Stimulated activated CD4-positive, alpha-beta T cell treated with anti-CD3 and anti-CD28 coated beads, Interleukin-1b, Interleukin-23, amount 100 ng/mL, for 4 hours (primary cell): ENCODE data around the gene ASB6.

Experiments used
- DNase-seq, 2 donors: peaks; one replicate each; pipeline ENCODE4 v3.0.0-alpha.2; 2020; ENCODE audit warnings: low read depth in 2 of 2

Gene ASB6

DNA sequence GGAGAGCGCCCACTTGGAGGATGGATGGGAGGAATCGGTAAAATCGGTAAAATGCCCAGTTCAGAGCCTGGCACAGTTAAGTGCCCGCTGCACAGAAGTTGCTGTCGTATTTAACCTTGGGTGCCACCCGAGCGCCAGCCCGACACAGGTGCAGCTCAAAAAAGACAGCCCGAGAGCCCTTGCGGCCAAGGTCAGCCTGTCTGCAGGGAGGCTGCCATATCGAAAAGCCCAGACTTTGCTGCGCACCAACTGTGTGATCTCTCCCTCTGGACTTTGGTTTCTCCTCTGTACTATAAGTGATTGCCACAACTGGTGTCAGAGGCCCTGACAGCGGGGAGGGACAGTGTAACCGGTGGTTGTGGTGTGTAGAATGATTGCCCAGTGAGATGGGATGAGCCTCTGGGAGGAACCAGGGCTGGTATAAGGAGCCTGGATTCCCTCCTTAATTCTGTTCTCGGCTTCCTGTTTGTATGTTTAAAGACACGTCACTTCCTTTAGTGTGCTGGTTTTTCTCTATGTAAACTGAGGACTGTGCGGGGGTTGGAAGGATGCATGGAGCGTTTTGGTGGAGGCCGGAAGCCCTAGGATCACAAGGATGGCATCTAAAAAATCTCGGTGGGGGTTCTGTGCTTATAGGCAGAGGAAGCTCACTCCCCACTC lies 15.2 kb downstream of the ASB6 start:
- DNase-seq: no peak

DNA sequence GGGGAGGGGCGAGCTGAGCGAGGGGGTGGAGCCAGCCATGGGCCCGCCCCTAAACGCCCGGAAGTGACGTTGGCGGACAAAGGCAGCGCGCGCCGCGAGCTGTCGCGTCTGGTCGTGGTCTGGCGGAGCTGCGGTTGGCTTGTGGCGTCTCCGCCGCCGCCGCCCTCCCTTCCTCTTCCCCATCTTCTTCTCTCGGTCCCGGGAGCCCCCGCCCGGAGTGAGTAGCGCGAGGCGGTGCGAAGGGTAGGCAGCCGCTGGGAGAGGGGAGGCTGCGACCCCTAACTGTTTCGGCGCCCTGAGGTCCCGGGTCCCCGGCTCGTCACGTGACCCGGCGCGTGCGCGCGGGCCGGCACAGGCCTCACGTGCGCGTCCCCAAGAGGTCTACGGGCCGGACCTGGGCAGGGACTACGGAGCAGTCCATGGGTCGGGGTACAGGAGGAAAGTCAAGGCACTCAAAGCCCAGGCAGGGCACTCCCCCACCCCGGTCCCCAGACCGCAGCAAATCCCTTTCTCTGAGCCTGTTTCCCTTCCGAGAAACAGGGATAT lies 15.8 kb downstream of the ASB6 start, which contains the start of gene NTMT1:
Gene NTMT1, plus strand, starts transcription at position 85 of the 546 bp plus-strand sequence. CDS start 6,541 bp downstream, outside the sequence.
- peak; percentile 90 for DNase-seq

DNA sequence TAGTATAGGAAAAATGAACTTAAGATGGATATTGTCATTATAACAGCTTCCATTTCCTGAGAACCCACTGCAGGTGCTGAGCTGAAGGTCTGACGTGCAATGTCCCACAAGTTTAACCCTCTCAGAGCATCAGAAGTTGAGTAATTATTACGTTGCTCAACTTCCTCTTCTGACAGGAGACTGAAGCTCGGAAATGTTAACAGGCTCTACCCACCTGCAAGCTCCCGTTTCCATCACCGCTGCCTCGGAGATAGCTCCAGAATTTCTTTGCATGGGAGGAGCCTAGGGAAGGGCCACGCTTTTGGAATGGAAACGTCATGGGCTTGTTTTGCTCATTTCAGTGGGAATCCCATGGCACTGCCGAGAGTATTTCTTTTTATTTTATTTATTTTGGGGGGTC lies 17.0 kb downstream of the ASB6 start:
- DNase-seq: no peak

DNA sequence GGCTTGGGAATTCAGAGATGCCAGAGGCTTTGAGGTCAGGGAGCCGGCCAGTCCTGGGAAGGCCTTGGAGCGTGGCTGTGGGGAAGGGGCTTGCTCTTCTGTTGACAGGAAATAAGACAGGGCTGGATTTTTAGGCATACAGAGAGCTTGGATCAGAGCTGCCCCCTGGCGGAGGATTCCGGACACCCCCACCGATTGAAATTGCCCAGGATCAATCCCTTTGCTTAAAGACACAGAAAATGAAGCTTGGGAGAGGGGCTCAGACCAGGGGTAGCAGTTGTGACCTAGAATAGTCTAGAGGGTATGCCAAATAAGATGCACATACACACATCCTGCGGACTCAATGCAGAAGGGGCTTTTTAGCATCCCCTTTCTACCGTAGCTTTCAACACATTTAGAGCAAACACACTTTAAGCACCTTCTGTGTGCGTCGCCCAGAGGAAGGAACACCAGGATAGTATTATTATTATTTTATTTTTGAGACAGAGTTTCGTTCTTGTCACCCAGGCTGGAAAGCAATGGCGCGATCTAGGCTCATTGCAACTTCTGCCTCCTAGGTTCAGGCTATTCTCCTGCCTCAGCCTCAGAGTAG lies 17.7 kb downstream of the ASB6 start:
- peak; percentile 63 to 70 for DNase-seq

DNA sequence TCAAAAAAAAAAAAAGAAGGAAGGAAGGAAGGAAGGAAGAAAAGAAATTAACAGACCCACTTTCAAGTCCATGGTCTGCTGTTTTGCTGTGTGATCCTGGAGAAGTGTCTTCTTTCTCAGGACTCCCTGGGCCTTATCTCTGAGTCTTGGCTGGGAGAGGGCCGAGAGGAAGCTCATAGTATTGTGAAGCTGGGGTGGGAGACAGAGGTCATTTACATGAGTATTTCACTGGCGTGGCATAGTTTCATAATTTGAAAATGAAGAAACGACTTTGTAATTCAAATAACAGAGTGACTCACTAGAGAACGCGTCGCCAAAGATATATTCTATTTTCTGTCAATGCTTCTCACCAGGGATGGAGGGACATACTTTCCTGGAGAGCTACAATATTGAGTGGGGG lies 18.6 kb downstream of the ASB6 start:
- no peak for DNase-seq

DNA sequence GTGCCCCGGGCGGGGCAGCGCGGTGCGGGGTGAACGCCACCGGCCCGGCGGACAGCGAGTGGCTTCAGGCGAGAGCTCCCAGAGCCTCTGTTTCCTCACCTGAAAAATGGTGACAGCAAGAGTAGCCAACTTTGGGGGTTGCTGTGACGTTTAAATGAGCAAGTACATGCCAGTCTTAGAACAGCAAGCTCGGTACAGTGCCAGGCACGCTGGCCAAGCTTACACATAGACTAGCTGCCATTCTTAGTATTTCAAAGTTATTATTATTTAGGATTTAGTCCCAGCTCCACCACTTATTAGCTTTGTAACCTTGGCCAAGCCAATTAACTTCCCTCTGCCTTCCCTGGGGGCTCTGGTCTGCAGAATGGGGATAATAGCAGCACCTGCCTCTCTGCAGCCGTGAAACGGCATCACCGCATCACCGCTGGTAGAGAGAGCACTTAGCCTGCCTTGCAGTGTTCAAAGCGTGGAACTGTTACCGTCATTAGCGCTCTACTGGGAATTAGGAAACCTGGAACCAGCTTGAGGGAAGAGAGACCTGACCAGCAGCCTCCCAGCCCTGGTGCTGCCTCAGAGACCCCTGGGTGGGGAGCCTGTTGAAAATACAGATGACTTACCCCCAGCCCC lies 21.2 kb downstream of the ASB6 start, which contains the start of gene C9orf50:
Gene C9orf50, minus strand, starts transcription at position 433 of the 627 bp plus-strand sequence. CDS start 527 bp downstream, outside the sequence.
- DNase-seq: no peak

DNA sequence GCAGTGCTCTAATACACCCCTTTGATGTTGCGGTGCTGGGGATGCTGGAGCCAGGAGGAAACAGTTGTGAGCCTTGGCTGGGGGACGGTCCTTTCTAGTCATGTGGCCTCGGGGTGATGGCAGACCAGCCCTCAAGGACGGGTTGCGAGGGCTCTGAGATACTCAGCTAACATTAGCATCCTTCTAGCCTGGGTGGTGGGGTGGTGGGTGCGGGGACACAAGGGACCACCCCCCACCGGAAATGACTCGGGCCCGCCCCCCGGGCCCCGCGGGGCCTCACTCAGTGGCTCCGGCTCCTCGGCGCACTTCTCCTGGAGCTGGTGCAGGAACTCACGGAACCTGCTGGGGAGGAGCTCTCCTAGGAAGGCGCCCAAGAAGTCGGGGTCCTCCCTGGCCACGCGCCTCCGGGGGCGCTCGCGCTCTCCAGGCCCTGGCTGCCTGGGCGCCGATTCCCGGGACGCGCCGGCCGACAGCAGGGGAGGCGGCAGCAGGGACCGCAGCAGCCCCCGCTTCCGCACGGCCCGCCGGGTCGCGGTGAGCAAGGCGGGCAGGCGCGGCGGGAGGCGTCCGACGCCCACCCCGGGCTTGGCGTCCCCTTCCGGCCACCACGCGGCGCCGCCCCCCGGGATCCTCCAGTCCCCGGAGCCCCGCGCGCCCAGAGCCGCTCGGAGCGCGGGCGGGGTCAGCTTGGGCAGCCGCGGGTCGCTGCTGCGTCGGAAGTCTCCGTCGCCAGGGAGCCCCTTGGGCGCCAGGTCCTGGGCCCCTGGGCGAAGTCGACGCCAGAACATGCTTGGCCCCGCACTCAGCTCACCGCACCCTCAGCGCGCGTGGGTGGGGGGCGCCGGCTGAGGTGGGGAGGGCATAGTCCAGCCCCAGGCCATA lies 21.9 kb downstream of the ASB6 start:
- no peak for DNase-seq

DNA sequence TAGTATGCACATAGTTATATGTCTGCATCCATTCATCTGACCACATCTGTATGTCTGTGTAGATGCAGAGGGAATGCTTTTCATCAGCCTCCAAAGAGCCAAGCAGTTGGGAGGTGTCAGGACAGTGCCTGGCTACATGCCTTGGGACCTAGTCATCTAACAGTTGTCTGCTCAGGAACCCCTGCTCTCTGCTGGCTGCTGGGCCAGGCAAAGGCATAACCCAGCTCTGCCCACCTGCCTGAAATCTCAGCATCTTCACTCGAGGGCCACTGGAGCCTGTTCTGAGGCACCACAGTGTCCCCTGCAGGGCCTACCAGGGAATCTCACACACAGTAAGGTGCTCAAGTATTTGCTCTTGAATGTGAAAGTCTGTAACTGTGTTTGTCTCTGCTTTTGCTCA lies 24.8 kb downstream of the ASB6 start:
- DNase-seq: no peak

DNA sequence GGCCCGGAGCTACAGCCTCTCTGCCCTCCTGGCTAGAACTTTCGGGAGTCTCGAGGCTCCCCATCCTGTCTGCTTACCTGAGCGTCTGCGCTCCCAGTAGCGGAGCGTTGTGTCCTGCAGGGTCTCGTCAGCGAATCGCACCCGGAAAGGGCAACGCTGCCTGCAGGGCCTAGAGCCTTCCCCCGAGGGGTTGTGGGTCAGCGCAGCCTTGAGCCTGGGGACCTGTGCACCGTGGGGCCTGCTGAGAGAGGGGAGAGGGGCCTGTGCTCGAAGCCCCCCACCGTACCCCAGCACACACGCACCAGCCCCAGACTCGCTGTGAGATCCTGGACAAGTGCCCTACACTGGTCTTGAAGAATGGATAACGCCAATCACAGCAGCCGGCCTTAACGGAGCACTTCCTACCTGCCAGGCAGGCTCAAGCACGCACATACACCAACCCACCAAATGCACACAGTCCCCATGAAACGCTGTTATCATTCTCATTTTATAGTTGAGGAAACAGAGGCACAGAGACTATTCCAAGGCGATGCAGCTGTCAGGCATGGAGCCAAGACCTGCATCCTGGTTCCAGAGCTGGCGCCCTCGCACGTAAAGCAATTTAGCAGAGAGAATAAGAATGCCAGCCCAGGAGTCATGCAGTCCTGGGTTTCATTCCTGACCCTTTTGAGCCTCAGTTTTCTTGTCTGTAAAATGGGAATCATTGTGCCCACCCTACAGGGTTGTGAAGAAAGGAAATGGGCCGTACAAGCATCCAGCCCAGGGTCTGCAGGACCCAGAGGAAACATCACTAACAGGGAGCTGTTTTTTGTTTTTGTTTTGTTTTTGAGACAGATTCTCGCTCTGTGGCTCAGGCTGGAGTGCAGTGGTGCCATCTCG lies 26.3 kb downstream of the ASB6 start:
- DNase-seq: no peak

DNA sequence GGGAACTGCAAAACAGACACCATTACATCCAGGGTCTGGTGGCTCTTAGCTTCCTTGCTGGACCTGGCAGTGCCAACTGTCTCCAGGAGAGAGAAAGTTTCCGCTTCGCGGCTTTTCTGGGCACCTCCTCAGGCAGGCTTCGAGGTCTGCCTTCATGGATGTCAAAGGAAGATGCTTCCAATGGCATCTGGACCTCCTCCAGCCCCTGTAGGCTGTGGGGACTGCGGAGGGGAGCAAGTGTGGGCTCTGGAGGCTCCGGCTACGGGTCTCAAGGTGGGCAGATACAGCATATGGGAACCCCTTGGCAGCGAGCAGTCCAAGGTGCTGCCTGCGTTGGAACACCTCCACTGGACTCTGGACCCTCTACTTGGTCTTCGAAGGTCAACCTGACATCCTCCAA lies 27.0 kb downstream of the ASB6 start:
- no peak for DNase-seq

DNA sequence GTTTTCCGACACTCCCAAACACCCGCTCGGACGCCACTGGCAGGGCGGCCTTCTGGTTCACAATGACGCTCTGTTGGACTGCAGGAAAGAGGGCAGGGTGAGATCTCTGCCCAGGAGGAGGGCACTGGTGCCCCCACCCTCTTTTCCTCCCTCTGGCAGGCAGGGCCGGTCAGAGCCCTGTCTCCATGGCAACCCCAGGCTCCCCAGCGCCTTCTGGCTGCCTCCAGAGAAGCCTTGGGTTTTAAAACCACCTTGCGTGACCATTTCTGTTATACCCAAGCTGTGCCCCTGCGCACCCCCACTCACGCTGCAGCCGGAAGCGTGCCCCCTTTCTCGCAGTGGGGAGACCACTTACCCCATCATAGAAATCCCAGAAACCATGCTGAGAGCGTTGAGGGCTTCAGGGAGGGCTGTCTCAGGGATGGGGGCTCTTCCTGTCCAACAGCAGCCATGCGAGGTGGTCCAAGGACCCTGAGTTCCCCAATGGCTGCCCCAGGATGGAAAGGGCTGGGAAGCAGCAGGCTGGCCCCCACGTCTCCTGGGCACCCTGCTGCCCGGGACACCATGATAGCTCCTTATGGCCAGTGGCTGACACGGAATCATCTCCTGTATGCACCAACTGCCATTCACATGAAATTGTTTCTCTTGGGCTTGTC lies 28.3 kb downstream of the ASB6 start:
- DNase-seq: no peak

DNA sequence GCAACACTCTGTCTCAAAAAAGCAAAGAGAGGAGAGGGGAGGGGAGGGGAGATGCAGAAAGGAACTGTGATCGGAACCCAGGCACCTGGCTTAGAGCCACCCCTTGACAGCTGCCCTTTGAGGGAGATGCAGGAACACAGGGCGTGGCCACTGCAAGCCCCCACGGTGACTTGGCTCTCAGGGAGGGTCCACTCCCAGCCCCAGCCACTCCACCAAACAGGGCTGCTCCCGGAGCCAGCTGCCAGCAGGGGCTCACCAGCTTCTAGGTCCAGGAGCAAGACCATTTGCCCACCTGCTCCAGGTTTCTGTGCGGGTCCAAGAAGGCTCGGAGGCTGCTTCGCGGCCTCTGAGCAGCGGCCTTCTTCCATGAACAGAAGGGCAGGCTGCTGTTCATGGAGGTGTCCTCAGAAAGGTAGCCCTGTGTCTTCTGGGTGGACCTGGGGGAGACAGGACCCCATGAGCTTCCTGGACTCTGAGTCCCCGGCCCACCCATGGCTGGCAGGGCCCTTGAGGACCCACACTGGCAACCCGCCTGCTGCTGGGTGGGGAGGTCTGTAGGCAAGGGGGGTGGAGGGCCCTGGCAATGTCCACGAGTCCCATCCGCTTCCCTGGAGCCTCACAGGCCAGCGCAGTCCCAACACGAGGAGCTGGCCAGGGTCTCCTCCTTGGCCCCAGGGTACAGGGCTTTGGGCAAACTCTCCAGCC lies 29.0 kb downstream of the ASB6 start:
- DNase-seq: no peak

DNA sequence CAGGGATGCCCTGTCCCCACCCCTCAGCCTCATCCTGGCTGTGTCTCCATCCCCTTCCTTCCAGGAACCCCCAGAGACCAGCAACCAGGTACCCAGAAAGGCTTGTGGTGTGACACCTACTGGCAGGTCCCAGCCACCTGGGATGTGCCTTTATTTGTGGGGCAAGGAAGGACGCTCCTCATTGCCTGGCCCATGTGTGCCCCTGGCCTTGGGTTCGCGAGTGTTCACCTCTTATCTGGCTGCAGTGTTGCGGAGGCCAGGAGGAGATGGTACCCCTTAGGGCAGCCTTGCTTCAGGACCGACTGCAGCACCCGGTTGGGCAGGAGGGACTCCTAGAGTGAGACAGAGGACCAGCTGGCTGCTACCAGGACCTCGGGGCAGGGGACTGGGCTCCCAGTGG lies 29.8 kb downstream of the ASB6 start:
- DNase-seq: no peak

DNA sequence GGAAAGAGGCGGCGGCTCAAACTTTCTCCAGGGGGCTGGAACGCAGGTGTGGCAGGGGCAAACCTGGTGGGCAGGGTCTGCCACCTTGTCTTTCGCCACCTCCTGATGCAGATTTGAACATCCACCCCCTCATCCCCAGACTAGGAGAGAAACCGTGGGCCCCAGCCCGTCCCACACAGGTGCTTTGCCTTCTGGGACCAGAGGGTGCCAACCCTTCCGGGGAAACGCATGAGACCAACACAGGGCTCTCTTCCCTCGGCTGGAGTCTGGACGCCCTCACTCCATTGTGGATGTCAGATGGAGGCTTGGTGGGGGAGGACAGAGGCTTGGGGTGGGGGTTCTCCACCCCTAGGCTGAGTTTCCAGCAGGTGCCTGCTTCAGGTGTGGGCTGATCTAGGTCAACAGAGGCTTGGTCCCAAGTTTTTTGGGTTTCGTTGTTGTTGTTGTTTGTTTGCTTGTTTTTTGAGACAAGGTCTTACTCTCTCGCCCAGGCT lies 30.6 kb downstream of the ASB6 start:
- DNase-seq: no peak

DNA sequence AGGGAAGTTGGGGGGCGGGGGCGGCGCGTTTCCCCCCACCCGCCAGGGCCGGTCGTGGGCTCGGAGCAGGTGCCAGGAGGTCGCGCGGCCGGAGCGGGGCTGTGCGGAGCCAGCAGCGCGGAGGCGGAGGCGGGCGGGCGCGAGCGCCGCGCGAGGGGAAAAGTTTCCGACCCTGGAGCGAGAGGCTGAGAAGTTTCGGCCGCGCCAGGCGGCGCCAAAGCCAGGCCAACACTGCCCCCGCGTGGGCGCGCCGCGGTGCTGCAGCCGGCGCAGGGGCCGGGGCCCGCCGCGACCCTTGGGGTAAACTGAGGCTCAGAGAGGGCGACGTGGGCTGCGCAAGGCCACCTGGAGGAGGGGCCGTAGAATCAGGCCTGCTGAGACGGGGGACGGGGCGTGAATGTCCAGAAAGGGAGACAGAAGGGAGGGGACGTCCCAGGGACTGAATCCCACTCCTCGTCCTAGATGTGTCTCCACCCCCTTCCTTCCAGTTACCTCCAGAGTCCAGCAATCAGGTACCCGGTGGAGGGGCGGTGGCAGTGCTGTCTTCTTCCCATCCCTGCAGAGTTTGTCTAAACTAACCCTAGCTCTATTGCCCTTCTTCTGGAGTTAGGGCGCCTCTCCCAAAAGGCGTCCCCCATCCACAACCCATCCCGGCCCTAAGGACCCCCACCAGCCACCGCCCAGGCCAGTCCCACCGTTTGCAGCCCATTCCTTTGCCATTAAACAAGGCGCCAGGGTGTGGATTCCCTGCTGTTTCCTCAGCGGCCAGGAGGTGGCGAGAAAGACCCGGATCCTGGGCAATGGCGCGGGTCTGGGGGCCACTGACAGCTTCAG lies 31.3 kb downstream of the ASB6 start:
- peak; percentile 62 to 64 for DNase-seq

DNA sequence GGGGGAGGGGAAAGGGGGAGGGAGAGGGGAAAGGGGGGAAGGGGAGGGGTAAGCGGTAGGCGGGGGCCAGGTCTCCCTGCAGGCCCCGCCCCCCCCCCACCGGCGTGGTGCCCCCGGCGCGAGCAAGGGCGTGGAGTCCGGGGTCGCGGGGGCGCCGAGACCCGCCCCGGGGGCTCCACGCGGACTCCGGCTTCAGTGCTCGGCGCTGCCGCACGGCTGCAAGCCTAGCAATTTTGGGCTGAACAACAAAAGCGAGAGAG lies 31.8 kb downstream of the ASB6 start:
- DNase-seq: no peak

DNA sequence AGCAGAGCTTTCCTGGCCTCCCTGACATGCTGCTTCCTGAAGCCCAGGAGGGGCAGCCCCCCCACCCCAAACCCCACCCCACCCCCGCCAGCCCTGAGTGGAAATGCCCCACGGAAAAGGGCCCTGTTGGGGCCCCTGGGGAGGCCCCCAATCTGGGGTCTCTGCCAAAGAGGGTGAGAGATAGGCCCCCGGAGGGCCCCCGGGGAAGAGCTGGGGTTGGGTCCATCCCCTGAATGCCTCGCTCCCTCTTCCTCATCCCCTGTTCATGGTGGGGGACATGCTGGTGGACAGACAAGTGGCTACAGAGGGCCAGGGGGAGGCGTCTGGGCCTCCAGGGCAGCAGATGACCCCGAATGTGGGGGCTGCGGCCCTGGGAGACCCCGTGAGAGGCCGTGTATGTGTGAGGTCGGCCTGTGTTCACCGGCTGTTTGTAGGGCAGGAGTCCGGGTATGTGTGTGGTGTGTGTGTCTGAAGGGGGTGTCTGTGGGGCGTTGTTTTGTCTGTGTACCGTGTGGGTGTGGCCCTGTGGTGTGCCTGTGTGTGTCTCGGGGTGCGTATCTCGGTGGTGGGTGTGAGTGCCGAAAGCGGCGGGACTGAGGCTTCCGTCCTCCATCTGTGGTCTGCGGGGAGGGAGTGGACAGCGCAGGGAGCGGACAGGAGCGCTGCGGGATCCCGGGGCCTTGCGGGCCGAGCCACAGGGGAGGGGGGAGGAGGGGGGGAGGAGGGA lies 32.3 kb downstream of the ASB6 start:
- peak in 1 of 2 donors; percentile 37 for DNase-seq
